ENCODE results near the gene BYSL.
A peak's percentile ranks its signal among the peaks of the same experiment; 100 is the strongest.

BYSL gene

DNA sequence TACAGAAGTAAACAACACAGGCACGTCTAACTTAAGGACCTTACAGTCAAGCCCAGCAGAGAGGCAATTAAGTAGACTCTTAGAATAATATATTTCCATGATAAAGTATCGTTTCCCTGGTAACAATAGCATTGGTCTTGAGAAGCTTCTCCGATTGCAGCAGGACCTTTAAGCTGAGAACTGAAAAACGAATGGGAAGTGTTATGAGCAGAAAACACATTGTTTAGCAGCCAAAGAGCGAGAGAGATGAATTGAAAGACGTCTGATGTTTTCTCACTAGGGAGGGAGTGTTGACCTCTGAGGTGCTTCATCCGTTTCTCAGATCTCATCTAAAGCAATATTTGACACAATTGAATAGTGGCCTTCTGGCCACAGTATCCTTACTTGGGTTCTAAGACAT lies 855 bp downstream of the BYSL start:
- no peak for DNase-seq (ENCODE audit: low read depth, low spot score)
- H3K4me3 ChIP-seq (ENCODE audit: low read depth, low read length): peak overlapping the region; percentile 98
- TF ChIP-seq, protein P1, sequence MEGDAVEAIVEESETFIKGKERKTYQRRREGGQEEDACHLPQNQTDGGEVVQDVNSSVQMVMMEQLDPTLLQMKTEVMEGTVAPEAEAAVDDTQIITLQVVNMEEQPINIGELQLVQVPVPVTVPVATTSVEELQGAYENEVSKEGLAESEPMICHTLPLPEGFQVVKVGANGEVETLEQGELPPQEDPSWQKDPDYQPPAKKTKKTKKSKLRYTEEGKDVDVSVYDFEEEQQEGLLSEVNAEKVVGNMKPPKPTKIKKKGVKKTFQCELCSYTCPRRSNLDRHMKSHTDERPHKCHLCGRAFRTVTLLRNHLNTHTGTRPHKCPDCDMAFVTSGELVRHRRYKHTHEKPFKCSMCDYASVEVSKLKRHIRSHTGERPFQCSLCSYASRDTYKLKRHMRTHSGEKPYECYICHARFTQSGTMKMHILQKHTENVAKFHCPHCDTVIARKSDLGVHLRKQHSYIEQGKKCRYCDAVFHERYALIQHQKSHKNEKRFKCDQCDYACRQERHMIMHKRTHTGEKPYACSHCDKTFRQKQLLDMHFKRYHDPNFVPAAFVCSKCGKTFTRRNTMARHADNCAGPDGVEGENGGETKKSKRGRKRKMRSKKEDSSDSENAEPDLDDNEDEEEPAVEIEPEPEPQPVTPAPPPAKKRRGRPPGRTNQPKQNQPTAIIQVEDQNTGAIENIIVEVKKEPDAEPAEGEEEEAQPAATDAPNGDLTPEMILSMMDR (IDR thresholded peaks at IDR 0.05; ENCODE audit: insufficient read depth, low read length, missing control alignments): no peak
- ChIA-PET POLR2A (interaction anchor here (1.2 to 2.0 kb wide), 2 partner anchors 9 to 13 kb away, joined by 6 read pairs; no protein-coding TSS in a partner anchor), CTCF (interaction anchor here (0.7 to 12.2 kb wide), 19 partner anchors 9 to 319 kb away, joined by 3 to 341 read pairs (median 10); partner anchors contain the start of genes CCND3, TAF8 and TOMM6)

- ChIA-PET POLR2A (no interaction called here), CTCF (interaction anchor here (1.1 to 12.2 kb wide), 7 partner anchors 9 to 146 kb away, joined by 3 to 341 read pairs (median 4); partner anchors contain the start of genes CCND3, PRICKLE4 and TOMM6)
- no peak for DNase-seq (ENCODE audit: low read depth, low spot score)
- no peak overlapping the region for H3K4me3 ChIP-seq (ENCODE audit: low read depth, low read length)
- TF ChIP-seq, protein P1 (IDR thresholded peaks at IDR 0.05; ENCODE audit: insufficient read depth, low read length, missing control alignments): no peak
Observed at GRCh38 chr6:41927253-41927652, 6.0 kb downstream of the BYSL start.

GRCh38 chr6:41929924-41930323 lies 8.6 kb downstream of the BYSL start:
- no peak overlapping the region for H3K4me3 ChIP-seq (ENCODE audit: low read depth, low read length)
- ChIA-PET CTCF (interaction anchor here (1.4 to 15.2 kb wide), 5 partner anchors 4 to 143 kb away, joined by 6 to 341 read pairs (median 22); partner anchors contain the start of genes BYSL, CCND3, MED20 and TOMM6), POLR2A (interaction anchor here (1.3 kb wide), 1 partner anchor 9 kb away, joined by 4 read pairs; no protein-coding TSS in a partner anchor)
- TF ChIP-seq, protein P1 (IDR thresholded peaks at IDR 0.05; ENCODE audit: insufficient read depth, low read length, missing control alignments): no peak
- DNase-seq (ENCODE audit: low read depth, low spot score): no peak

DNA sequence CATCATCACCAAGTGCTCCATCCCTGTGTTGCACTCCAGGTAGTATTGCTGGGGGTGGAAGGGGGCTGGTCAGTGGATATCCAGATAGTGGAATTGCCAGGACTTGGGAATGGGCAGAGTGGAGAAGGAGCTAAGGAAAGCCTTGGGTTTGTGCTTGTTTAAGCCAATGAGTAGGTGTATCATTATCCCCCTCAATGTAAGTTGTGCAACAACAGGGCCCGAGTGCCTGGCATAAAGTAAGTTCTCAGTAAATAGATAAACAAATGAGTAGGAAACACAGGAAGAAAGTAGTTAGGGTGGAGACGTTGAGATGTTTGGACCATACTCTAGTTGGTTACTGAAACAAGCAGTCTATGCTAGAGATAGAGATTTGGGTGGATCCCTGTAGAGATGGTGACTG lies 10.5 kb downstream of the BYSL start:
- ChIA-PET POLR2A (interaction anchor here (1.6 kb wide), 1 partner anchor 11 kb away, joined by 6 read pairs; the partner anchor contains the start of genes BYSL and MED20), CTCF (interaction anchor here (1.3 to 15.2 kb wide), 5 partner anchors 4 to 564 kb away, joined by 3 to 341 read pairs (median 22); partner anchors contain the start of genes BYSL, CCND3, MED20 and TOMM6)
- DNase-seq (ENCODE audit: low read depth, low spot score): no peak
- H3K4me3 ChIP-seq (ENCODE audit: low read depth, low read length): no peak overlapping the region
- TF ChIP-seq, protein P1 (IDR thresholded peaks at IDR 0.05; ENCODE audit: insufficient read depth, low read length, missing control alignments): no peak

- ChIA-PET POLR2A (no interaction called here), CTCF (interaction anchor here (0.7 to 15.2 kb wide), 6 partner anchors 6 to 145 kb away, joined by 3 to 341 read pairs (median 14); partner anchors contain the start of genes BYSL, CCND3, MED20 and TOMM6)
- TF ChIP-seq, protein P1 (IDR thresholded peaks at IDR 0.05; ENCODE audit: insufficient read depth, low read length, missing control alignments): no peak
Observed at GRCh38 chr6:41932378-41932777, 11.1 kb downstream of the BYSL start.

DNA sequence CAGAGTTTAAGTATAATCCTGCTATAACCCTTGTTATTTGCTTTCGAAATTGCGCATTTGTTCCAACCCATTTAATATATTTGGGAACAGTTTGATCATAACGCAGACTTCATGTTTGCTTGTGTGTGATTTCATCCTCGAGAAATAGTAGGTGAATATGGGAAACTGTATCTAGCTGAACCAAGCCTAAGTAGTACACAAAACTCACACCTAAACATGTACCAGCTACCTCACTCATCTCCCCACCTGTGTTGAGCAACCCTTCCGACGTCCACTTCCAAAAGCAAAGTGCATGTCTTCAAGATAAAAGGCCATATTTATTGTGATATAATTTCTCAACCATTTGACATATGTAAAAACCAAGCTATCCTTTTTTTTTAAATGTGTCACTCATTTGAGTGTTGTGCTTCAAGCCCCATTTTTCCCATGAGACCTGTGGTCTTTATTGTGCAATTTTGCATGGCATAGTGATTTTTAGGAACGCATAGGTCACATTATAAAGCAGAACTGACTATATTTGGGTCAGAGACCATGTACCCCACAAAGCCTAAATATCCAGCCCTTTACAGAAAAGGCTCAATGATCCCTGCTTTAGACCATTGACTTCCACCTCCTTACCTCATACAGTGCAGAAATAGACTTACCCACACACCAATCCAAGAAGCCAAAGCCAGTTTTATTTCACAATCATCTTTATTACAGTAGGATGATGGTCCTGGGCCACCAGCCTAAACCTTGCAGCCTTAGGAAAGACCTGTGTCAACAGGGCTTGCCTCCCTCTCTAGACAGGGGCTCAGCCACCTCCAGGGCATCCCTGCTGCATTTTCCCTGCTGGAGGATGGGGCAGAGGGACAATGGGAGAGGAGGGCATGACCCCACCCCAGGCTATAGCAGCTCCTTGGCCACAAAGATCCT lies 13.2 kb downstream of the BYSL start:
- POLR2A ChIA-PET: no interaction called here
- no peak overlapping the region for H3K4me3 ChIP-seq (ENCODE audit: low read depth, low read length)
- TF ChIP-seq, protein P1 (IDR thresholded peaks at IDR 0.05; ENCODE audit: insufficient read depth, low read length, missing control alignments): no peak
- no peak for DNase-seq (ENCODE audit: low read depth, low spot score)
- CTCF ChIA-PET: interaction anchor here (0.8 to 15.2 kb wide), 10 partner anchors 8 to 158 kb away, joined by 3 to 341 read pairs (median 10); partner anchors contain the start of genes BYSL, MED20 and TOMM6

More at GRCh38 chr6:41932378-41932777, 11.1 kb downstream of the BYSL start:
- DNase-seq (ENCODE audit: low read depth, low spot score): no peak
- H3K4me3 ChIP-seq (ENCODE audit: low read depth, low read length): no peak overlapping the region

Data from AG04449 (cell line).